Urinary bladder (tissue), 4 donors: ENCODE results near the gene TMED3. TPM values are rescaled to one million over a fixed set of nuclear protein-coding genes. Genes with fewer than 3 reads are reported as not detected.

Experiments used
- DNase-seq: peaks from one replicate; pipeline ENCODE4 v3.0.0-alpha.2; 2015; ENCODE audit errors: extremely low spot score
- H3K27ac ChIP-seq: one replicate; pipeline ENCODE4 v1.5.1; 2013; ENCODE audit warnings: low read depth, mild to moderate bottlenecking, moderate library complexity
- H3K36me3 ChIP-seq: one replicate; pipeline ENCODE4 v1.6.1; 2013; ENCODE audit warnings: mild to moderate bottlenecking, moderate library complexity; ENCODE audit not compliant: insufficient read depth
- H3K4me1 ChIP-seq: one replicate; pipeline ENCODE4 v1.6.1; 2013; ENCODE audit warnings: mild to moderate bottlenecking, moderate library complexity; ENCODE audit not compliant: insufficient read depth
- H3K4me3 ChIP-seq: one replicate; pipeline ENCODE4 v1.5.1; 2013; ENCODE audit warnings: low read depth, low read length
- WGBS: extraction: QIAGEN DNeasy Blood & Tissue Kit; methylation state at CpG from one replicate; pipeline ENCODE4 v1.1.7; 2013; 5-methylcytosine and 5-hydroxymethylcytosine counted together
- polyA plus RNA-seq: library from polyadenylated mRNA; stranded (reverse); fragments of 200-250 nt; gene quantifications from one replicate; pipeline ENCODE4 v1.2.3, GENCODE V29; 2013
- total RNA-seq: library from RNA; depleted of rRNA; stranded (reverse); fragments of >200 nt; gene quantifications from one replicate; pipeline ENCODE4 v1.2.3, GENCODE V29; 2014
- donor health status: healthy with polysubstance abuse.
- donor health status: healthy.

The TMED3 gene
- total RNA-seq (62.2 TPM), polyA plus RNA-seq (65.3 TPM)

- peak; percentile 21 for DNase-seq
- peak within 1 kb of the TSS; percentile 78 for H3K4me3 ChIP-seq
- no peaks in the 10 kb centered on the region for H3K4me1 ChIP-seq
- no peaks in the 10 kb centered on the region for H3K36me3 ChIP-seq
- H3K27ac ChIP-seq, result no peak within 1 kb of the TSS
- under 1% methylated on average over 72 of the region's 76 CpGs for WGBS
Observed at GRCh38 chr15:79310985-79311900, at the start of gene TMED3. Gene TMED3 (plus strand): TSS chr15:79311112. CDS start chr15:79311250, 138 bp downstream.

- Histone ChIP-seq H3K27ac (no peak overlapping the region), H3K4me1 (no peaks in the 10 kb centered on the region), H3K4me3 (no peak overlapping the region), H3K36me3 (no peaks in the 10 kb centered on the region)
- 84% methylated on average over 1 of the region's 1 CpG for WGBS
- DNase-seq, result no peak
Observed at GRCh38 chr15:79261836-79262235, 49.1 kb upstream of the TMED3 start.

- no peak overlapping the region for H3K4me3 ChIP-seq
- H3K36me3 ChIP-seq, result no peaks in the 10 kb centered on the region
- H3K4me1 ChIP-seq, result no peaks in the 10 kb centered on the region
- no peak overlapping the region for H3K27ac ChIP-seq
- DNase-seq, result no peak
- WGBS, result 79% methylated on average over 4 of the region's 4 CpGs
Observed at GRCh38 chr15:79265167-79265566, 45.7 kb upstream of the TMED3 start.

GRCh38 chr15:79265987-79266579 is 44.8 kb upstream of the TMED3 start:
- Histone ChIP-seq H3K27ac (no peak overlapping the region), H3K36me3 (no peaks in the 10 kb centered on the region), H3K4me3 (no peak overlapping the region), H3K4me1 (no peaks in the 10 kb centered on the region)
- no peak for DNase-seq
- 69% methylated on average over 3 of the region's 3 CpGs for WGBS

GRCh38 chr15:79282371-79283251 is 28.3 kb upstream of the TMED3 start, which contains the start of gene ANKRD34C:
Gene ANKRD34C (plus strand): TSS chr15:79282722. CDS start chr15:79293285, 10,563 bp downstream.
- H3K36me3 ChIP-seq, result no peaks in the 10 kb centered on the region
- WGBS, result 8% methylated on average over 56 of the region's 56 CpGs
- H3K4me3 ChIP-seq, result no peak within 1 kb of the TSS
- H3K4me1 ChIP-seq, result no peaks in the 10 kb centered on the region
- no peak for DNase-seq
- no peak within 1 kb of the TSS for H3K27ac ChIP-seq

- Histone ChIP-seq H3K4me1 (no peaks in the 10 kb centered on the region), H3K36me3 (no peaks in the 10 kb centered on the region), H3K4me3 (no peak overlapping the region), H3K27ac (no peak overlapping the region)
- WGBS, result 11% methylated on average over 46 of the region's 46 CpGs
- DNase-seq, result no peak
Observed at GRCh38 chr15:79283252-79284048, 27.5 kb upstream of the TMED3 start.

- no peak overlapping the region for H3K4me3 ChIP-seq
- DNase-seq, result no peak
- no peak overlapping the region for H3K27ac ChIP-seq
- H3K36me3 ChIP-seq, result no peaks in the 10 kb centered on the region
- no peaks in the 10 kb centered on the region for H3K4me1 ChIP-seq
- WGBS, result 77% methylated on average over 6 of the region's 6 CpGs
Observed at GRCh38 chr15:79290642-79291275, 20.2 kb upstream of the TMED3 start.

GRCh38 chr15:79292011-79292410 is 18.9 kb upstream of the TMED3 start:
- H3K27ac ChIP-seq, result no peak overlapping the region
- no peak overlapping the region for H3K4me3 ChIP-seq
- H3K36me3 ChIP-seq, result no peaks in the 10 kb centered on the region
- H3K4me1 ChIP-seq, result no peaks in the 10 kb centered on the region
- DNase-seq, result no peak
- 86% methylated on average over 4 of the region's 4 CpGs for WGBS

GRCh38 chr15:79294075-79294474 is 16.8 kb upstream of the TMED3 start:
- Histone ChIP-seq H3K4me3 (no peak overlapping the region), H3K36me3 (no peaks in the 10 kb centered on the region), H3K4me1 (no peaks in the 10 kb centered on the region), H3K27ac (no peak overlapping the region)
- DNase-seq, result no peak
- WGBS, result 64% methylated on average over 7 of the region's 7 CpGs

GRCh38 chr15:79296583-79296982 is 14.3 kb upstream of the TMED3 start:
- WGBS, result 40% methylated on average over 4 of the region's 4 CpGs
- Histone ChIP-seq H3K36me3 (no peaks in the 10 kb centered on the region), H3K4me1 (no peaks in the 10 kb centered on the region), H3K27ac (no peak overlapping the region), H3K4me3 (no peak overlapping the region)
- DNase-seq, result no peak

GRCh38 chr15:79299126-79299840 is 11.6 kb upstream of the TMED3 start:
- DNase-seq, result no peak
- Histone ChIP-seq H3K4me1 (no peaks in the 10 kb centered on the region), H3K27ac (no peak overlapping the region), H3K36me3 (no peaks in the 10 kb centered on the region), H3K4me3 (no peak overlapping the region)
- WGBS, result 86% methylated on average over 7 of the region's 7 CpGs

- Histone ChIP-seq H3K4me1 (no peaks in the 10 kb centered on the region), H3K4me3 (no peak overlapping the region), H3K27ac (no peak overlapping the region), H3K36me3 (no peaks in the 10 kb centered on the region)
- DNase-seq, result no peak
- WGBS, result 56% methylated on average over 1 of the region's 1 CpG
Observed at GRCh38 chr15:79299841-79300235, 11.1 kb upstream of the TMED3 start.
